RWPE1 (cell line): ENCODE measurements around the gene KIF17.

Source experiments
- CTCF ChIA-PET: fragments of 350-600 bp; sonication (Branson Sonifier 250); formaldehyde crosslinking; extraction: SDS; loops from one replicate; lab custom pipeline; 2021; lab: Yijun Ruan, JAX
- POLR2A ChIA-PET: fragments of 400-600 bp; formaldehyde crosslinking; extraction: SDS; loops from one replicate; lab custom pipeline; 2020; ENCODE audit warnings: antibody characterized with exemption; ENCODE audit not compliant: low non-redundant PET; lab: Yijun Ruan, JAX
- DNase-seq: peaks from one replicate; pipeline ENCODE4 v3.0.0; 2012; ENCODE audit warnings: low spot score
- H3K27ac ChIP-seq: fragments of 450-650 bp; 2 replicates; pipeline ENCODE4 v1.5.1; 2017
- TF ChIP-seq, protein P1 (sequence below): fragments of 450-650 bp; conservative IDR thresholded peaks from 2 replicates; pipeline ENCODE4 v1.5.1; 2017; ENCODE audit warnings: low read depth, mild to moderate bottlenecking

KIF17 gene

DNA sequence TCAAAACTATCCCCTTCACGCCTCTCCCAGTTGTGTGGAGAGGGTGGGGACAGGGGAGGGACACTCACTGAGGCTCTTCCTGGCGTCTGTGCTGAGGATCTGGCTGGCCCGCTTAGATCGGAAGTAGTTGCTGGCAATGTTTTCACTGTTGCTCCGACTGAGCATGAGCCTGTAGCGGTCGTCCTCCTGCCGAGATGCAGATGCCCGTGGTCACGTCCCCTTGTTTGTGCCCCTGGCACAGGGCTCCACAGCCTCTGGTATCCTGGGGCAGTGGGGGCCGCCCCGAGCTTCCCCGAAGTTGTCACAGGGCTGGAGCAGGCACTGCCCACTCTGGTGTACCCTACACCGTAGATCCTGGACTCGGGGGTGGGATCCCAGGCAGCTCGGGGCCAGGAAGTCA lies 51.7 kb downstream of the KIF17 start:
- no peak for DNase-seq
- no peak overlapping the region for H3K27ac ChIP-seq
- CTCF ChIA-PET = no interaction called here
- POLR2A ChIA-PET = interaction anchor here (0.6 kb wide), 1 partner anchor 115 kb away, joined by 3 read pairs; no protein-coding TSS in a partner anchor
- TF ChIP-seq, protein P1, sequence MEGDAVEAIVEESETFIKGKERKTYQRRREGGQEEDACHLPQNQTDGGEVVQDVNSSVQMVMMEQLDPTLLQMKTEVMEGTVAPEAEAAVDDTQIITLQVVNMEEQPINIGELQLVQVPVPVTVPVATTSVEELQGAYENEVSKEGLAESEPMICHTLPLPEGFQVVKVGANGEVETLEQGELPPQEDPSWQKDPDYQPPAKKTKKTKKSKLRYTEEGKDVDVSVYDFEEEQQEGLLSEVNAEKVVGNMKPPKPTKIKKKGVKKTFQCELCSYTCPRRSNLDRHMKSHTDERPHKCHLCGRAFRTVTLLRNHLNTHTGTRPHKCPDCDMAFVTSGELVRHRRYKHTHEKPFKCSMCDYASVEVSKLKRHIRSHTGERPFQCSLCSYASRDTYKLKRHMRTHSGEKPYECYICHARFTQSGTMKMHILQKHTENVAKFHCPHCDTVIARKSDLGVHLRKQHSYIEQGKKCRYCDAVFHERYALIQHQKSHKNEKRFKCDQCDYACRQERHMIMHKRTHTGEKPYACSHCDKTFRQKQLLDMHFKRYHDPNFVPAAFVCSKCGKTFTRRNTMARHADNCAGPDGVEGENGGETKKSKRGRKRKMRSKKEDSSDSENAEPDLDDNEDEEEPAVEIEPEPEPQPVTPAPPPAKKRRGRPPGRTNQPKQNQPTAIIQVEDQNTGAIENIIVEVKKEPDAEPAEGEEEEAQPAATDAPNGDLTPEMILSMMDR = no peak

DNA sequence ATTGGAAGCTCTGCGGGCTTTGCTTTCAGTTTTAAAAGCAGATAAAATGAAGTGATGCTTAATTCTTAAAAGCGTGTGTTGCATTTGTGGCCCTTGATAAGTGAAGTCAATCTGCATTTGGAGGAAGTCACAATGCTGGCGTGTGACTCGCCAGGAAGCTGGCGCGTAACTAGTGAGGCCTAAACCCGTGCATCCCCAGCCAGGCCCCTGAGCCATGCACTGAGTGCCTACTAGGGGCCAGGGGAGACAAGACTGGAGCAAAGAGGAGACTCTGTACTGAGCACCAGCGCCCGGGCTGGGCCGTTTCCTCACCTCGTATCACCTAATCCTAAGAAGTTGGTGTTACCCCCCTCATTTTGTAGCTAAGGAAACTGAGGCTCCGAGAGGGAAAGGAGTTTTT lies 52.1 kb downstream of the KIF17 start:
- H3K27ac ChIP-seq = no peak overlapping the region
- TF ChIP-seq, protein P1 = no peak
- ChIA-PET CTCF (no interaction called here), POLR2A (interaction anchor here (0.6 kb wide), 1 partner anchor 1021 kb away, joined by 3 read pairs; no protein-coding TSS in a partner anchor)
- DNase-seq = no peak

DNA sequence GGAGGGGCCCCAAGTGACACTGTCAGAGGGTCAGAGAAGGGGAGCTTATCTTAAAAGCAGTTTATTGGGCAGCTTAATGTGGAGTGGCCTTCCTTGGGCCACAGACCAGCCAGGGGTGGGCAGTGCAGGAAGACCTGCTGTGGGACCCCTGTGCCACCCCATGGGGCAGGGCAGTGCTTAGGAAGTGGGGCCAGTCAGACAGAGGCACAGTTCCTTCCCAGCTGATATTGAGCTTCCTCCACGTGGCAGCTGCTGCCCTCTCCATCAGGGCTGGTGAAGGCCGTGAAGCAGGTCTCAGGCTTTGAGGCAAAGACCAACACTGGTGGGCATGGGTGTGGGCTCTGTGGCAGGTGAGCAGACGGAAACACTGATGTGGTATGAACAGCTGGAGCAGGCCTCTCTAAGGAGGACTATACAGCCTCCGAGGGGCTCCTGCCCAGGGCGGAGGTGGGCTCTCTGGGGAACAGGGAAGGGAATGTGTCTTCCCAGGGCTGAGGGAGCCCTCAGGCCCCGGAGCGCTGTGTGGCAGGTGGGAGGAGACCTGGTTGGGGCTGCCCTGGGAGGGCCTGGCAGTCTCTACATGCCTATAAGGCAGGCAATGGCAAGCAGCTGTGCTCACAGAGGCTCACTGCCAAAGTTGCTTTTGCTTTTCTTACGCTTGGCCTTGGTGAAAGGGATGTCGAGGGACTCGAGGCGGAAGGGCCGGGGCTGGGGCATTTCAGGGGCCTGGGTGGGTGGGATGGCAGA lies 53.7 kb downstream of the KIF17 start:
- H3K27ac ChIP-seq = 0 out of 2 replicates have a peak overlapping the region, but pooled peaks have one; percentile 12
- no peak for DNase-seq
- TF ChIP-seq, protein P1 = no peak
- ChIA-PET CTCF (interaction anchor here (0.6 kb wide), 1 partner anchor 671 kb away, joined by 7 read pairs; no protein-coding TSS in a partner anchor), POLR2A (no interaction called here)

DNA sequence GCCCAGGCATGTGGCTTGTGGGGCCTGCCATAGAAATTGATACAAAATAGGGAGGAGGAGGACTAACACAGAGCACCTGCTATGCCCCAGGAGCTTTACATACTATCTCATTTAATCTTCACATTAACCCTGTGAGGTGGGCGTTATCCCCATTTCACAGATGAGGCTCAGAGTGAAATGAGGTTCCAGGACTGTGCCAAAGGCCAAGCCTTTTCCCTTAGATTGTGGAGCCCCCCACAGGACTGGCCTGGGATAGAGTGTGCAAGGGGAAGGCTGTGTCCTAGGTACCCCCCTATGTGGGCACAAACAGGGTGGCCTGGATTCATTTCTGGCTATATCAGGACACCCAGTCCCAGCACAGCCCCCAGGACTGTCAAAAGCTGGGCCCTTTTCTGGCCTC lies 54.4 kb downstream of the KIF17 start:
- POLR2A ChIA-PET = no interaction called here
- CTCF ChIA-PET = interaction anchor here (0.6 kb wide), 2 partner anchors 13 to 672 kb away, joined by 3 to 7 read pairs; no protein-coding TSS in a partner anchor
- TF ChIP-seq, protein P1 = no peak
- no peak overlapping the region for H3K27ac ChIP-seq
- no peak for DNase-seq

DNA sequence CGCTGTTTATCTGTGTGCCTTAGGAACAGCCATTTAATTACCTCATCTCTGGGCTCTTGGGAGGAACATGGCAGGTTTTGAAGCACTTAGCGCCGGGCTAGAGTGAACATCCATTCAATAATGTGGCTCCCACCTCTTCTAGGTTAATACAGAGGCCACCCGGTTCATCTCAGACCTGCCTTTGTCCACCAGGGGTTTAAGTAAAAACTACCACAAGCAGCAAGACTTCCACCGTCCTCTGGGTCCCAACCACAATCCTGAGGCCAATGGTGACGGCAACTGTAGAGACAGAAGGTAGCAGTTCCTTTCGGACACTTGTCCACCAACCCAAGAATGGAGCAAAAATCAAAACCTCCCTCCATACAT lies 55.7 kb downstream of the KIF17 start:
- POLR2A ChIA-PET = interaction anchor here (0.6 to 0.9 kb wide), 2 partner anchors 210 to 533 kb away, joined by 3 read pairs; no protein-coding TSS in a partner anchor
- DNase-seq = no peak
- CTCF ChIA-PET = interaction anchor here (0.6 to 0.9 kb wide), 2 partner anchors 35 to 545 kb away, joined by 3 to 6 read pairs; no protein-coding TSS in a partner anchor
- peak overlapping the region; percentile 76 for H3K27ac ChIP-seq
- TF ChIP-seq, protein P1 = no peak

DNA sequence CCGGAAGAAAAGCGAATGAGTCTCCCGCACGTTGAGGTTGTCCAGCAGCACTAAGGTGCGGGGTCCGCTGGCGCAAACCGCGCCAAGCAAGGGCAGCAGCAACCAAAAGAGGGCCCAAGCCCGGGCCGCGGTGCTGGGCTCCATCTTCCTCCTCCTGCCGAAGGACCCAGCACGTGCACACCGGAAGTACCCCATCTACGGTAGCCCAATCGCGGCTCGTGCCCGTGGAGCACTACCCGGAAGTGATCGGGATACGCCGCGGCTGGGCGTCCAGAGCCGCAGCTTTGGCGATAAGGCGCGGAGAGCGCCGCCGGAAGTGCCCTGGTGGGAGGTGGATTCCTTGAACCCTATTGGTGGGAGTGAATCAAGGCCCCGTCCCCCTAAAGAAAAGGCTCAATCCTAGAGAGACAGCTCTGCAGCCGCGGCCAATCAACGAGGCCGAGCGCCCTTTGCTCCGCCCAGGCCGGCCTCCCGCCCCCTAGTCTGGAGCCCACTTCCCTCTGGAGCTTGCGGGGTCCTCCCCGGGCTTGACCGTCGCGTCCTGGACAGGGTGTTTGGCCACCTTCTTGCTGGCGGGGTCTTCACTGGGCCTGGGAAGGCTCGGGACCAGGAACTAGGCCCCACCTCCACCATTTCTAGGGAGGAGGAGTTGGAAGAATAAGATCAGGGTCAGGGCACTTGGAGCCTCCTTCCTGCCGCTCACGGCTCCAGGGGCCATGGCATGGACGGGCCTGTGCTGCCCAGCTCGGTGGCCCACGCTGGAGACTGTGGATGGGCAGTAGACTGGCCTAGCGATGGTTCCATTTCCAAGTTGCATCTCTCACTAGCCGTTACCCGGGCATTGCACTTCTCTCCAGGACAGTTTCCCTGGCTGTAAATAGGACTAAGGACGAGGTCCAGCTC lies 56.3 kb downstream of the KIF17 start, which contains the start of gene DDOST:
Gene DDOST, minus strand, starts transcription at position 163 of the 903 bp plus-strand sequence. Its CDS starts 19 bp downstream, at position 144.
- TF ChIP-seq, protein P1 = no peak

More for the DNA sequence above, 56.3 kb downstream of the KIF17 start, which contains the start of gene DDOST:
- DNase-seq = peak; percentile 99
- ChIA-PET CTCF (interaction anchor here (0.6 to 0.9 kb wide), 4 partner anchors 35 to 1580 kb away, joined by 3 to 6 read pairs (median 4); no protein-coding TSS in a partner anchor), POLR2A (interaction anchor here (0.6 to 0.9 kb wide), 2 partner anchors 211 to 533 kb away, joined by 3 read pairs; no protein-coding TSS in a partner anchor)
- H3K27ac ChIP-seq = peak within 1 kb of the TSS; percentile 76
